ENCODE data around the gene NPAT.

DNA sequence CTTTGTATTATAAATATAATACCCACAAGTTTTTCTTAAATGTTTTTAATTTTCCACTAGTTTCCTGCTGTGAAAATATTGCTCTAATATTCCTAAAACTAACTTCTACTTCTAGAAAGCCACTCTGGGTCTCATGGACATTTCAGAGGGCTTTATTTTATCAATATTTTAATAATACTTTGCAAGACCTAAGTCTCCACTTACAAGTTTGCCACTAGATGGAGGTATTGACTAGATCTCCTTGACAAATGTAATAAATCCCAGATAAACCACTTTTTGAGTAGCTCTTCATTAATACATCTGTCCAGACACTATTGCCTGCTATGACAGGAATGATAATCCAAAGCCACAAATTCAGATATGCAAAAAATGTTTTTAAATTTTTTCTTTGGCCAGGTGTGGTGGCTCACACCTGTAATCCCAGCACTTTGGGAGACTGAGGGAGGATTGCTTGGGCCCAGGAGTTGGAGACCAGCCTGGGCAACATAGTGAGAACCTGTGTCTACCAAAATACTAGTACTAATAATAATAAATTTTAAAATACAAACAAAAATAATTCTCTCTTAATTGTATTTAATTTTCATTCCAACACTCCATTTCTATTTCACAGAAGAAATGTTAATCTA is 104.6 kb downstream of the NPAT start:
- TF ChIP-seq, protein P1, sequence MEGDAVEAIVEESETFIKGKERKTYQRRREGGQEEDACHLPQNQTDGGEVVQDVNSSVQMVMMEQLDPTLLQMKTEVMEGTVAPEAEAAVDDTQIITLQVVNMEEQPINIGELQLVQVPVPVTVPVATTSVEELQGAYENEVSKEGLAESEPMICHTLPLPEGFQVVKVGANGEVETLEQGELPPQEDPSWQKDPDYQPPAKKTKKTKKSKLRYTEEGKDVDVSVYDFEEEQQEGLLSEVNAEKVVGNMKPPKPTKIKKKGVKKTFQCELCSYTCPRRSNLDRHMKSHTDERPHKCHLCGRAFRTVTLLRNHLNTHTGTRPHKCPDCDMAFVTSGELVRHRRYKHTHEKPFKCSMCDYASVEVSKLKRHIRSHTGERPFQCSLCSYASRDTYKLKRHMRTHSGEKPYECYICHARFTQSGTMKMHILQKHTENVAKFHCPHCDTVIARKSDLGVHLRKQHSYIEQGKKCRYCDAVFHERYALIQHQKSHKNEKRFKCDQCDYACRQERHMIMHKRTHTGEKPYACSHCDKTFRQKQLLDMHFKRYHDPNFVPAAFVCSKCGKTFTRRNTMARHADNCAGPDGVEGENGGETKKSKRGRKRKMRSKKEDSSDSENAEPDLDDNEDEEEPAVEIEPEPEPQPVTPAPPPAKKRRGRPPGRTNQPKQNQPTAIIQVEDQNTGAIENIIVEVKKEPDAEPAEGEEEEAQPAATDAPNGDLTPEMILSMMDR (IDR thresholded peaks at IDR 0.05) = peak; percentile 4 to 43
- TF ChIP-seq POLR2AphosphoS5 (IDR thresholded peaks at IDR 0.05) (no peak), EP300 (IDR thresholded peaks at IDR 0.05) (no peak)

All from suprapubic skin (tissue), 4 donors.